Measurements from ENCODE around the gene ESPN. TPM values are rescaled to one million over a fixed set of nuclear protein-coding genes. Genes with fewer than 3 reads are reported as not detected.

Gene ESPN
- total RNA-seq, 2 experiments from 2014 or later: 2.0 to 3.9 TPM

DNA sequence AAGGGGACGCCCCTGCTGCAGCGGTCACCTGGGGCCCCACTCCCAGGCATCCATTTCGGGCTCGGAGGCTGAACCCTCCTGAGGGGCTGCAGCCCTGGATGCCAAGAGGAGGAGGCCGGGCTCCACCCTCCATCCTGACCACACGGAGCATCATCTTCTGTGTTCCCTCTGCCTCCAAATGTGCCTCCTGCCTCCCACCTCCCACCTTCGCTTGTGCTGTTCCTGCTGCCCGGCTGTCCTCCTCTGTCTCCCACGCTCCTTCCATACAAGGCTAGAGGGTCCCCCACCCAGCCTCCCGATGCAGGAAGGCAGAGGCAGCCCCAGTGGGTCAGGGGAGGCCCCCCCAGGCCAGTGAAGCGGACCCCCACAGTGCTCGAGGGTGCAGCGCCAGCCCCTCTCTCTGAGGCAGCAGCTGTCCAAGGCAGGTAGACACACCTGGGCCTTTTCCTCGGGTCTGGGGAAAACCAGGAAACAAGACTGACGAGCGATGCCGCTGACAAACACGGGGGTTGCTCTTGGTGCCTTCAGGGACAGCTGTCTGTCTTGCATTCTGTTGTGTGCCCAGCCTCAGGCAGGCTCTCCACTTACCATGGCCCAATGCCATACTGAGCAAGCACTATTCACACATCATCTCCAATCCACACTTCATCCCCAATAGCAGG is 83.7 kb downstream of the ESPN start:
- Histone ChIP-seq H3K4me3 (ENCODE audit: low read length) (no peak overlapping the region), H3K27me3 (ENCODE audit: control insufficient read depth in 1 of 2, insufficient read depth in 2 of 2, low read length in 2 of 2) (peaks cover 2 to 6% of the 10 kb centered on the region in 2 experiments), H3K36me3 (ENCODE audit: insufficient read depth, low read length) (no peaks in the 10 kb centered on the region), H3K9me3 (ENCODE audit: control insufficient read depth in 1 of 2, insufficient read depth in 1 of 2, low read length in 2 of 2) (peaks cover 0 to 7% of the 10 kb centered on the region in 2 experiments), H3K4me1 (ENCODE audit: insufficient read depth, low read length) (no peaks in the 10 kb centered on the region), H3K27ac (ENCODE audit: low read depth in 1 of 2, low read length in 2 of 2) (no peak overlapping the region)
- ATAC-seq (ENCODE audit: poor library complexity) (no peak), DNase-seq (no peak)
- ChIA-PET POLR2A (no interaction called here), CTCF (no interaction called here)
- TF ChIP-seq, protein P1, sequence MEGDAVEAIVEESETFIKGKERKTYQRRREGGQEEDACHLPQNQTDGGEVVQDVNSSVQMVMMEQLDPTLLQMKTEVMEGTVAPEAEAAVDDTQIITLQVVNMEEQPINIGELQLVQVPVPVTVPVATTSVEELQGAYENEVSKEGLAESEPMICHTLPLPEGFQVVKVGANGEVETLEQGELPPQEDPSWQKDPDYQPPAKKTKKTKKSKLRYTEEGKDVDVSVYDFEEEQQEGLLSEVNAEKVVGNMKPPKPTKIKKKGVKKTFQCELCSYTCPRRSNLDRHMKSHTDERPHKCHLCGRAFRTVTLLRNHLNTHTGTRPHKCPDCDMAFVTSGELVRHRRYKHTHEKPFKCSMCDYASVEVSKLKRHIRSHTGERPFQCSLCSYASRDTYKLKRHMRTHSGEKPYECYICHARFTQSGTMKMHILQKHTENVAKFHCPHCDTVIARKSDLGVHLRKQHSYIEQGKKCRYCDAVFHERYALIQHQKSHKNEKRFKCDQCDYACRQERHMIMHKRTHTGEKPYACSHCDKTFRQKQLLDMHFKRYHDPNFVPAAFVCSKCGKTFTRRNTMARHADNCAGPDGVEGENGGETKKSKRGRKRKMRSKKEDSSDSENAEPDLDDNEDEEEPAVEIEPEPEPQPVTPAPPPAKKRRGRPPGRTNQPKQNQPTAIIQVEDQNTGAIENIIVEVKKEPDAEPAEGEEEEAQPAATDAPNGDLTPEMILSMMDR (IDR thresholded peaks at IDR 0.05): no peak
- H3K4me3 Mint-ChIP-seq: no peak overlapping the region
- no peaks in the 10 kb centered on the region for H3K36me3 Mint-ChIP-seq (ENCODE audit: low read depth)
- peaks cover 3% of the 10 kb centered on the region for H3K27me3 Mint-ChIP-seq
- H3K9me3 Mint-ChIP-seq: no peaks in the 10 kb centered on the region
- intact Hi-C loops (cut with DNase I, micrococcal nuclease): no loop called here
- H3K27ac Mint-ChIP-seq: no peak overlapping the region
- H3K4me1 Mint-ChIP-seq (ENCODE audit: low read depth): no peaks in the 10 kb centered on the region

DNA sequence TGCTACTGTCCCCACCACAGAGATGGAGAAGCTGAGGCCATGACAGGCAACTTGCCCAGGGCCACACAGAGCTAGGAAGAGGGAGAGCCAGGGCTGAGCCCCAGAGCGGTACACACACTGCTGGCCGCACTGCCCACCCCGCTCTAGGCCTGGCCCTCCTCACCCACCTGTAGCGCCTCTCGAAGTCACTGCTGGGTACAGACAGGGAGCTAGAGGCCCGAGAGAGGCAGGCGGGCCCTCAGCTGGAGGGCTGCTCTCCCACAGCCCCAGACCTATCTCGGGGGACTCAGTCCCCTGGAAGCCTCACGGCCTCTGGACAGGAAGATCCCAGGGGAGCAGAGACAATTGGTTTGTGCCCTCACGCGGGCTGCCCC is 84.2 kb downstream of the ESPN start:
- intact Hi-C loops (cut with DNase I, micrococcal nuclease): no loop called here
- peaks cover 2 to 6% of the 10 kb centered on the region in 2 experiments for H3K27me3 ChIP-seq (ENCODE audit: control insufficient read depth in 1 of 2, insufficient read depth in 2 of 2, low read length in 2 of 2)
- H3K4me1 ChIP-seq (ENCODE audit: insufficient read depth, low read length): no peaks in the 10 kb centered on the region
- no peak overlapping the region for H3K4me3 Mint-ChIP-seq
- H3K36me3 Mint-ChIP-seq (ENCODE audit: low read depth): no peaks in the 10 kb centered on the region
- no peak overlapping the region for H3K27ac Mint-ChIP-seq
- H3K9me3 Mint-ChIP-seq: no peaks in the 10 kb centered on the region
- H3K27me3 Mint-ChIP-seq: peaks cover 3% of the 10 kb centered on the region
- no peak for ATAC-seq (ENCODE audit: poor library complexity)
- TF ChIP-seq, protein P1 (IDR thresholded peaks at IDR 0.05): no peak
- no peak overlapping the region for H3K27ac ChIP-seq (ENCODE audit: low read depth in 1 of 2, low read length in 2 of 2)
- H3K4me3 ChIP-seq (ENCODE audit: low read length): no peak overlapping the region
- no peak for DNase-seq
- POLR2A ChIA-PET: no interaction called here
- H3K9me3 ChIP-seq (ENCODE audit: control insufficient read depth in 1 of 2, insufficient read depth in 1 of 2, low read length in 2 of 2): peaks cover 0 to 7% of the 10 kb centered on the region in 2 experiments
- H3K36me3 ChIP-seq (ENCODE audit: insufficient read depth, low read length): no peaks in the 10 kb centered on the region
- CTCF ChIA-PET: no interaction called here
- H3K4me1 Mint-ChIP-seq (ENCODE audit: low read depth): no peaks in the 10 kb centered on the region

DNA sequence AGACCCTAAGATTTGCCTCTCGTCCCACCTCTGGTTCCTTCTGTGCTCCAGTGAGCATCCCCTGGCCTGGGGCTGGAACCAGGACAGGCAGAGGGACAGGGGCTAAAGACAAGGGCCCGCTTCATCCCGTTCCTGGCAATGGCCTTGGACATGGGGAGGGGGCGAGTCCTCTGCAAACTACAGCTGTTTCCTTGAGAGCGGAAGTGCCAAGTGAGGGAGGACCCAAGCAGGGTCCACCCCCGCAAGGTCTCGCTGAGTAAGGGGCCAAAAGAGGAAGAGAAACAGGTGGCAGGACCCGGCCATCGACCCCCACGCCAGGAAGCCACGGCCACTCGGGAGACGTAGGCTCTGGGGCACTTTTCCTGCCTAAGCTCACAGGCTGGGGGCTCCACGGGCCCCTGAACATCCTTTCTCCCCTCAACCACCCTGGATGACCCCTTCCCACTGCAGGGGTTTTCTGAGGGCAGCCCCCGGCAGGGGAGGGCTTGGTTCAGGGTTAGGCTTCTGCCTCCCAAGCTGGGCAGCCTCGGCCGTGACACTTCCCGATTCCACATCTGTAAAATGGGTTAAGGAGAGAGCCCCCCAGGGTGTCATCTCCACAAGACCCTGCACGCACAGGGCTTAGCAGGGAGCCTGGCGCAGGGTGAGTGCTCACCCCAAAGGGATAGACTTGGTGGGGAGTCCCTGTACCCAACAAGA is 84.8 kb downstream of the ESPN start:
- no peak overlapping the region for H3K4me3 Mint-ChIP-seq

More for the DNA sequence above, 84.8 kb downstream of the ESPN start:
- no peak for ATAC-seq (ENCODE audit: poor library complexity)
- Mint-ChIP-seq H3K36me3 (ENCODE audit: low read depth) (no peaks in the 10 kb centered on the region), H3K27me3 (peaks cover 3% of the 10 kb centered on the region), H3K4me1 (ENCODE audit: low read depth) (no peaks in the 10 kb centered on the region), H3K27ac (no peak overlapping the region), H3K9me3 (no peaks in the 10 kb centered on the region)
- CTCF ChIA-PET: no interaction called here
- no peaks in the 10 kb centered on the region for H3K4me1 ChIP-seq (ENCODE audit: insufficient read depth, low read length)
- H3K36me3 ChIP-seq (ENCODE audit: insufficient read depth, low read length): no peaks in the 10 kb centered on the region
- no peak overlapping the region for H3K4me3 ChIP-seq (ENCODE audit: low read length)
- POLR2A ChIA-PET: no interaction called here
- intact Hi-C loops (cut with DNase I, micrococcal nuclease): no loop called here
- TF ChIP-seq, protein P1 (IDR thresholded peaks at IDR 0.05): no peak
- H3K9me3 ChIP-seq (ENCODE audit: control insufficient read depth in 1 of 2, insufficient read depth in 1 of 2, low read length in 2 of 2): peaks cover 0 to 7% of the 10 kb centered on the region in 2 experiments
- H3K27ac ChIP-seq (ENCODE audit: low read depth in 1 of 2, low read length in 2 of 2): no peak overlapping the region
- peaks cover 2 to 6% of the 10 kb centered on the region in 2 experiments for H3K27me3 ChIP-seq (ENCODE audit: control insufficient read depth in 1 of 2, insufficient read depth in 2 of 2, low read length in 2 of 2)
- DNase-seq: no peak
